Measurements from ENCODE around the gene S100A16.
"Not testable (repeated sequence)": the region's sequence is repeated elsewhere in the genome, so short reads cannot be mapped to it uniquely, and the experiment has no call there.

S100A16 gene

DNA sequence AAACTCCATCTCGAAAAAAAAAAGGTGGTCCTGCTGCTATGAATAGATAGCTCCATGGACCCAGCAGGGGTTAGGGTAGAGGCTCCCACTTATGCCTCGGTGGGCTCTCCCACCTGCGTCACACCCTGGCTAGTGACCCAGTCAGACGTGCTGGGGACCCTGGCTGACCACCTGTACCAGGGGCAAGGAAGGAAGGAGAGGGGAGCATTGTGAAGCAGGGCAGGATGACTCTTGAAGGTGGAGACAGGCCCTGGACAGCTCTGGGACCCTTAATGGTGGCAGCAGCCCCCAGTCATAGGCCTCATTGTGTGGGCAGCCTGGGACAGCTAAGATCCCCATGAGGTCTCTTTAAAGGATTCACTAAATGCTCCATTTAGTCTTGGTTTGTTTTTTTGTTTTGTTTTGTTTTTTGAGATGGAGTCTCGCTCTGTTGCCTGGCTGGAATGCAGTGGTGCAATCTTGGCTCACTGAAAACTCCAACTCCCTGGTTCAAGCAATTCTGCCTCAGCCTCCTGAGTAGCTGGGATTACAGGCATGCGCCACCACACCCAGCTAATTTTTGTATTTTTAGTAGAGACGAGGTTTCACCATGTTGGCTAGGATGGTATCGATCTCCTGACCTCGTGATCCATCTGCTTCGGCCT, 35.2 kb upstream of the S100A16 start:
- DNase-seq (ENCODE audit: insufficient read length) (no peak), FAIRE-seq (no peak)
- TF ChIP-seq TAF1 (IDR thresholded peaks at IDR 0.05; ENCODE audit: borderline replicate concordance, low read depth, low read length) (no peak), POLR2AphosphoS5 (IDR thresholded peaks at IDR 0.05; ENCODE audit: low read depth, low read length) (peak; percentile 34; the same call in 1 of the 2 replicates), POLR2A (IDR thresholded peaks at IDR 0.05; ENCODE audit: low read depth, low read length) (peak; percentile 55)

GRCh38 chr1:153647346-153647714, 34.4 kb upstream of the S100A16 start:
- FAIRE-seq = no peak
- no peak for TF ChIP-seq TAF1 (IDR thresholded peaks at IDR 0.05; ENCODE audit: borderline replicate concordance, low read depth, low read length)
- TF ChIP-seq POLR2AphosphoS5 (IDR thresholded peaks at IDR 0.05; ENCODE audit: low read depth, low read length) = peak; percentile 15
- peak; percentile 45 for TF ChIP-seq POLR2A (IDR thresholded peaks at IDR 0.05; ENCODE audit: low read depth, low read length)

DNA sequence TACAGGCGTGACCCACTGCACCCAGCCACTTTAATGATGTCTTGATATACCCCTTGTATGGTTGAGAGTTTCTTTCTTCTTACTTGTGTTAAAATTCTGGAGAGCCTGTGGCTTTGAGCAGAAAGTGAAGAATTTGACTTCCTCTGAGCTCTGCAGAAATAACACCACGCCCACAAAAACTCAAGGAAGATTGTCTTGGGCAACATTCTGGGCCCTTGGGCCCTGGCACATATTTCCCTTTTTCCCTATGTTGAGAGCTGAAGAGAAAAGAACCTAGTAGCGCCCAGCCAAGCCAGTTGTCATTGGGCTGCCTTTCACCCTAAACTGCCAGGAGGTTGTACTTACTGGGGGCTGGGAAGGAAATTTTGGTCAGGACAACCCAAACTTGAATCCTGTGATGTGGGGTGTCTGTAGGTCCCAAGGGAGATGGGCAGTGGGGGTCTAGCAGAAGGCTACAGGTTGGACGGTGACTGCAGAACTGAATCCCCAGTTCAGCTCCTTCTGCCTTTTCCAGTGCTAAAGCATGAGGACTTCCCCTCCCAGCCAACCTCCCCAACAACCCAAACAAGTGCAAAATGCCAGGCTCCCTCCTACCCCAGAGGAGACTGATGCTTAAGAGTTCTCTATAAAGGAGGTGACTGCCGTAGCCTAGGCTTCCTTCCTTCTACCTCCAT, 33.9 kb upstream of the S100A16 start:
- DNase-seq (ENCODE audit: insufficient read length) (no peak), FAIRE-seq (no peak)
- TF ChIP-seq POLR2AphosphoS5 (IDR thresholded peaks at IDR 0.05; ENCODE audit: low read depth, low read length) (peak; percentile 34; the same call in 1 of the 2 replicates), POLR2A (IDR thresholded peaks at IDR 0.05; ENCODE audit: low read depth, low read length) (no peak; the same call in none of the 2 replicates)

More at GRCh38 chr1:153647346-153647714, 34.4 kb upstream of the S100A16 start:
- no peak for DNase-seq (ENCODE audit: insufficient read length)

- TF ChIP-seq TAF1 (IDR thresholded peaks at IDR 0.05; ENCODE audit: borderline replicate concordance, low read depth, low read length) = no peak
- DNase-seq (ENCODE audit: insufficient read length) (no peak), FAIRE-seq (no peak)
Measured at GRCh38 chr1:153643816-153644215, 30.9 kb upstream of the S100A16 start.

- FAIRE-seq (no peak), DNase-seq (ENCODE audit: insufficient read length) (no peak)
- TF ChIP-seq POLR2A (IDR thresholded peaks at IDR 0.05; ENCODE audit: low read depth, low read length) (no peak), POLR2AphosphoS5 (IDR thresholded peaks at IDR 0.05; ENCODE audit: low read depth, low read length) (no peak), TAF1 (IDR thresholded peaks at IDR 0.05; ENCODE audit: borderline replicate concordance, low read depth, low read length) (no peak)
Measured at GRCh38 chr1:153643100-153643499, 30.2 kb upstream of the S100A16 start.

- no peak for FAIRE-seq
- DNase-seq (ENCODE audit: insufficient read length) = no peak
- no peak for TF ChIP-seq POLR2A (IDR thresholded peaks at IDR 0.05; ENCODE audit: low read depth, low read length)
- TF ChIP-seq POLR2AphosphoS5 (IDR thresholded peaks at IDR 0.05; ENCODE audit: low read depth, low read length) = no peak
Measured at GRCh38 chr1:153642161-153642560, 29.2 kb upstream of the S100A16 start.

DNA sequence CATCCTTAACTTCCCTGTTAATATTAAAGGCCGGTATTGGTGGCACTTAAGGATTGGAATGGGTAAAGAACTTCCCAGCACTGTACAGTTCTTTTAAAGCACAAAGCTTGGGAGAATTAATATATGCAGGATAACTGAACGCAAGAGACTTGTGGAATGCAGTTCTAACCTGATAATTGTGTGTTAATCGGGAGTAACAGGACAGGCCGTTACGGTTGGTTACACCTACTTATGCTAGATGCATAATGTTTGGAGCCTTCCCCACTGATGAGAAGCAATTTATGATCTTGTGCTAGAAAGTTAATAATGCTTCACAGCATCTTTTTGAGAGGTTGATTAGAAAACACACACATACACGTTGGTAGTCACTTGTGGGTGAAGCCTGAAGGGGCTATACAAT, 27.9 kb upstream of the S100A16 start:
- no peak for DNase-seq (ENCODE audit: insufficient read length)
- FAIRE-seq = no peak
- TF ChIP-seq POLR2AphosphoS5 (IDR thresholded peaks at IDR 0.05; ENCODE audit: low read depth, low read length) = peak; percentile 58; the same call in 1 of the 2 replicates
- TF ChIP-seq TAF1 (IDR thresholded peaks at IDR 0.05; ENCODE audit: borderline replicate concordance, low read depth, low read length) = no peak

DNA sequence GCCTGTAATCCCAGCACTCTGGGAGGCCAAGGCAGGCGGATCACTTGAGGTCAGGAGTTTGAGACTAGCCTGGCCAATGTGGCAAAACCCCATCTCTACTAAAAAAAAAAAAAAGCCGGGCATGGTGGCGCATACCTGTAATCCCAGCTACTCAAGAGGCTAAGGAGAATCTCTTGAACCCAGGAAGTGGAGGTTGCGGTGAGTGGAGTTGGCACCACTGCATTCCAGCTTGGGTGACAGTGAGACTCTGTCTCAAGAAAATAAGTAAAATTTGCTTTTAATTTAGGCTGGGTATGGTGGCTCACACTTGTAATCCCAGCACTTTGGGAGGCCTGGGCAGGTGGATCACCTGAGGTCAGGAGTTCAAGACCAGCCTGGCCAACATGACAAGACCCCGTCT, 27.3 kb upstream of the S100A16 start:
- not testable (repeated sequence) for FAIRE-seq; DNase-seq (ENCODE audit: insufficient read length)

DNA sequence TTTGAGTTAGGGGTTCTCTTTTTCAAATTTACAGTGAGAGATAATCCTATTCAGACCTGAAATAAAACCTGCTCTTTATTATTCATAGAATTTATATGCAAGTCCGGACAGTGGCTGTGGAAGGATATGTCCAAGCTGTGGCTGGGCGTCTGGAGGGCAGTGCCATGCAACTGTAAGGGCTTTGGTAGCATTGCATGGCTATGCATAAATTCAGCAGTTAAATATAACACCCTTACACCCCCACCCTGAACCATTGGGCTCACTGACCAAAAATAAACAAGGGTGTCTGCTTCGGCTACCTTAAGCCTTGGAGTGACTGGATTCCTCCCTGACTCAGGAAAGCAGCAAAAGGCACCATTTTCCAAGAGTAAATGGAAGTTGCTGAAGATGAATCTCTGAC, 26.3 kb upstream of the S100A16 start:
- TF ChIP-seq TAF1 (IDR thresholded peaks at IDR 0.05; ENCODE audit: borderline replicate concordance, low read depth, low read length) (no peak), POLR2A (IDR thresholded peaks at IDR 0.05; ENCODE audit: low read depth, low read length) (no peak), POLR2AphosphoS5 (IDR thresholded peaks at IDR 0.05; ENCODE audit: low read depth, low read length) (no peak)
- FAIRE-seq = no peak
- DNase-seq (ENCODE audit: insufficient read length) = no peak

DNA sequence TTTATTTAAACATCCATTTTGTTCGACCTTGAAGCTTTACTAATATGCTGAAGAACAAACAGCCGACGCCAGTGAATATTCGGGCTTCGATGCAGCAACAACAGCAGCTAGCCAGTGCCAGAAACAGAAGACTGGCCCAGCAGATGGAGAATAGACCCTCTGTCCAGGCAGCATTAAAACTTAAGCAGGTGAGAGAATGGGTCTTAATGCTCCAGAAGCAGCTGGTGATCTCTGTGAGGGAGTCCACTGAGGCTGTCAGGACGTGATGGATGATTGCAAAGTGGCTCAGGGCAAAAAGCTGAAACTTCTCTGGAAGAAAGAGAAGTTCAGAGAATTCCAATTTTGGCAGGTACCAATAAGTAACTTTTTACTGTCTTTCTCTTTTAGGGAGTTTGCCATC, 25.3 kb upstream of the S100A16 start:
- no peak for TF ChIP-seq POLR2AphosphoS5 (IDR thresholded peaks at IDR 0.05; ENCODE audit: low read depth, low read length)
- TF ChIP-seq TAF1 (IDR thresholded peaks at IDR 0.05; ENCODE audit: borderline replicate concordance, low read depth, low read length) = no peak
- TF ChIP-seq POLR2A (IDR thresholded peaks at IDR 0.05; ENCODE audit: low read depth, low read length) = no peak
- DNase-seq (ENCODE audit: insufficient read length) (no peak), FAIRE-seq (no peak)

DNA sequence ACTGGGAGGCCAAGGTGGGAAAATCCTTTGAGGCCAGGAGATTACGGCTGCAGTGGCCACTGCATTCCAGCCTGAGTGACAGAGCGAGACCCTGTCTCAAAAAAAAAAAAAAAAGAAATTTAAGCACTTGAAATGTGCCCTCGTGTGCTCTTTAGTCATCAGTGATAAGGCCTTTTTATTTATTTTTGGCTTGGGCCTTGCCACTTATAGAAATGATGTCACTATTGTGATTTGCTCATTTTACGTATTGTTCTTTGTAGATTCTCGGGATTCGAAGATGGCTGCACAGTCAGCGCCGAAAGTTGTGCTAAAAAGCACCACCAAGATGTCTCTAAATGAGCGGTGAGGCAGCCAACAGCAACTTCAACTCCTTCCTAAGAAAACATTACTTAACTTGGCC, 23.4 kb upstream of the S100A16 start:
- FAIRE-seq = no peak
- TF ChIP-seq POLR2AphosphoS5 (IDR thresholded peaks at IDR 0.05; ENCODE audit: low read depth, low read length) (no peak), TAF1 (IDR thresholded peaks at IDR 0.05; ENCODE audit: borderline replicate concordance, low read depth, low read length) (no peak), POLR2A (IDR thresholded peaks at IDR 0.05; ENCODE audit: low read depth, low read length) (no peak)
- DNase-seq (ENCODE audit: insufficient read length) = no peak

GRCh38 chr1:153635872-153636271, 22.9 kb upstream of the S100A16 start:
- DNase-seq (ENCODE audit: insufficient read length) (no peak), FAIRE-seq (no peak)
- TF ChIP-seq POLR2A (IDR thresholded peaks at IDR 0.05; ENCODE audit: low read depth, low read length) = no peak
- TF ChIP-seq POLR2AphosphoS5 (IDR thresholded peaks at IDR 0.05; ENCODE audit: low read depth, low read length) = no peak
- TF ChIP-seq TAF1 (IDR thresholded peaks at IDR 0.05; ENCODE audit: borderline replicate concordance, low read depth, low read length) = no peak

Measured in GM12892 (cell line).